DND-41 (cell line): ENCODE results near the gene PTPN9.

Experiments
- ATAC-seq: fragments of 200-7000 bp; cut with Tn5 transposase; 3 replicates; pipeline ENCODE4 v1.9.1; 2021; ENCODE audit warnings: low read depth; ENCODE audit not compliant: insufficient read depth
- DNase-seq: peaks from one replicate; pipeline ENCODE4 v3.0.0-alpha.2; 2020
- H2AFZ ChIP-seq: 2 replicates; pipeline ENCODE4 v1.6.0; 2012; ENCODE audit warnings: low read depth, low read length
- H3K27ac ChIP-seq: 2 replicates; pipeline ENCODE4 v1.5.1; 2012; ENCODE audit warnings: low read length, inconsistent platforms
- H3K27me3 ChIP-seq: fragments of 200-600 bp; sonication (generic); 2 replicates; pipeline ENCODE4 v1.6.0; 2012; ENCODE audit warnings: low read length, mild to moderate bottlenecking, inconsistent platforms; ENCODE audit not compliant: insufficient read depth, poor library complexity
- H3K36me3 ChIP-seq: 2 replicates; pipeline ENCODE4 v1.5.1; 2012; ENCODE audit warnings: low read length, inconsistent platforms; ENCODE audit not compliant: insufficient read depth
- H3K4me1 ChIP-seq: 2 replicates; pipeline ENCODE4 v1.5.1; 2012; ENCODE audit warnings: mild to moderate bottlenecking, low read length; ENCODE audit not compliant: insufficient read depth
- H3K4me2 ChIP-seq: 2 replicates; pipeline ENCODE4 v1.6.0; 2012; ENCODE audit warnings: mild to moderate bottlenecking, moderate library complexity, low read length, inconsistent platforms; ENCODE audit not compliant: insufficient read depth
- H3K4me3 ChIP-seq, 2 experiments: fragments of 200-600 bp in 1 of 2; shearing (Covaris generic) in 1 of 2; 2 replicates each; pipeline ENCODE4 v1.5.1; 2012 to 2016; ENCODE audit warnings: inconsistent platforms in 2 of 2, low read length in 2 of 2, mild to moderate bottlenecking in 2 of 2, low read depth in 1 of 2, moderate library complexity in 1 of 2
- H3K79me2 ChIP-seq: 2 replicates; pipeline ENCODE4 v1.6.0; 2012; ENCODE audit warnings: low read length, inconsistent platforms; ENCODE audit not compliant: insufficient read depth
- H3K9ac ChIP-seq: 2 replicates; pipeline ENCODE4 v1.6.0; 2012; ENCODE audit warnings: low read depth, mild to moderate bottlenecking, inconsistent platforms, low read length, moderate library complexity
- H3K9me3 ChIP-seq: 2 replicates; pipeline ENCODE4 v1.5.1; 2012; ENCODE audit warnings: low read length, moderate library complexity, mild to moderate bottlenecking, inconsistent platforms; ENCODE audit not compliant: insufficient read depth, severe bottlenecking
- H4K20me1 ChIP-seq: 2 replicates; pipeline ENCODE4 v1.6.0; 2012; ENCODE audit warnings: low read length; ENCODE audit not compliant: insufficient read depth
- CTCF ChIP-seq: IDR thresholded peaks from 2 replicates; pipeline ENCODE4 v1.5.1; 2012; ENCODE audit warnings: borderline replicate concordance, low read length, moderate library complexity, mild to moderate bottlenecking; ENCODE audit not compliant: poor library complexity, severe bottlenecking; ENCODE audit errors: extremely low read depth
- EZH2 ChIP-seq: IDR thresholded peaks from 3 replicates; pipeline ENCODE4 v1.6.1; 2012; ENCODE audit warnings: borderline replicate concordance, low read depth, mild to moderate bottlenecking, moderate library complexity, low read length, inconsistent platforms; ENCODE audit not compliant: severe bottlenecking

Gene PTPN9

GRCh38 chr15:75554717-75555116 is 24.4 kb downstream of the PTPN9 start:
- no peak overlapping the region for H3K27ac ChIP-seq
- no peak overlapping the region for H2AFZ ChIP-seq
- no peaks in the 10 kb centered on the region for H3K4me1 ChIP-seq
- no peak overlapping the region for H3K9ac ChIP-seq
- H3K4me2 ChIP-seq = no peak overlapping the region
- no peak for DNase-seq
- no peak for TF ChIP-seq EZH2
- no peak for TF ChIP-seq CTCF
- H3K36me3 ChIP-seq = no peaks in the 10 kb centered on the region
- peaks cover 58% of the 10 kb centered on the region for H3K79me2 ChIP-seq
- no peak overlapping the region for H3K4me3 ChIP-seq
- H3K27me3 ChIP-seq = no peaks in the 10 kb centered on the region
- H4K20me1 ChIP-seq = peaks cover 4% of the 10 kb centered on the region; the same call in 1 of the 2 replicates
- ATAC-seq = no peak
- H3K9me3 ChIP-seq = no peaks in the 10 kb centered on the region

GRCh38 chr15:75553659-75554058 is 25.5 kb downstream of the PTPN9 start:
- ATAC-seq = no peak
- H4K20me1 ChIP-seq = peaks cover 4% of the 10 kb centered on the region; the same call in 1 of the 2 replicates
- no peak overlapping the region for H3K9ac ChIP-seq
- DNase-seq = no peak
- H2AFZ ChIP-seq = no peak overlapping the region
- H3K79me2 ChIP-seq = peaks cover 65% of the 10 kb centered on the region
- no peaks in the 10 kb centered on the region for H3K27me3 ChIP-seq
- no peak overlapping the region for H3K27ac ChIP-seq
- H3K4me2 ChIP-seq = no peak overlapping the region
- TF ChIP-seq EZH2 (no peak), CTCF (no peak)
- no peaks in the 10 kb centered on the region for H3K36me3 ChIP-seq
- H3K4me1 ChIP-seq = no peaks in the 10 kb centered on the region
- no peaks in the 10 kb centered on the region for H3K9me3 ChIP-seq
- H3K4me3 ChIP-seq = no peak overlapping the region

- no peak for ATAC-seq
- Histone ChIP-seq H2AFZ (no peak overlapping the region), H4K20me1 (peaks cover 4% of the 10 kb centered on the region; the same call in 1 of the 2 replicates), H3K27ac (no peak overlapping the region), H3K4me3 (no peak overlapping the region), H3K4me2 (no peak overlapping the region), H3K9me3 (no peaks in the 10 kb centered on the region), H3K9ac (no peak overlapping the region), H3K36me3 (no peaks in the 10 kb centered on the region), H3K27me3 (no peaks in the 10 kb centered on the region), H3K79me2 (peaks cover 67% of the 10 kb centered on the region), H3K4me1 (no peaks in the 10 kb centered on the region)
- TF ChIP-seq EZH2 (no peak), CTCF (no peak)
- DNase-seq = no peak
Observed at GRCh38 chr15:75551091-75551490, 28.0 kb downstream of the PTPN9 start.

- TF ChIP-seq EZH2 = no peak
- TF ChIP-seq CTCF = no peak
- Histone ChIP-seq H3K79me2 (peaks cover 54% of the 10 kb centered on the region), H3K27me3 (no peaks in the 10 kb centered on the region), H2AFZ (no peak overlapping the region), H3K4me2 (no peak overlapping the region), H3K9ac (no peak overlapping the region), H3K4me3 (no peak overlapping the region), H3K9me3 (no peaks in the 10 kb centered on the region), H3K27ac (no peak overlapping the region), H3K36me3 (peaks cover 13% of the 10 kb centered on the region; the same call in 1 of the 2 replicates), H3K4me1 (no peaks in the 10 kb centered on the region), H4K20me1 (no peaks in the 10 kb centered on the region)
- ATAC-seq = no peak
- DNase-seq = no peak
Observed at GRCh38 chr15:75545064-75545463, 34.1 kb downstream of the PTPN9 start.
